K562 (cell line): ENCODE measurements around the gene TAF7L.

Experiments used
- ARID2 ChIP-seq: fragments of 450-650 bp; IDR thresholded peaks from 2 replicates; pipeline ENCODE4 v1.6.1; 2017; ENCODE audit warnings: antibody characterized with exemption, mild to moderate bottlenecking
- CTCF ChIP-seq, 3 experiments: IDR thresholded peaks in 2 of 3; conservative IDR thresholded peaks in 1 of 3; 2 replicates each; pipeline ENCODE4 v1.5.1; 2011 to 2012; ENCODE audit warnings: low read length in 3 of 3, mild to moderate bottlenecking in 3 of 3, control low read depth in 2 of 3, improper control_type of control experiment in 1 of 3, inconsistent platforms in 1 of 3, low read depth in 1 of 3, mixed read lengths in 1 of 3, moderate library complexity in 1 of 3; ENCODE audit not compliant: insufficient read depth in 2 of 3
- POLR2A ChIP-seq: fragments of 450-650 bp; conservative IDR thresholded peaks from 2 replicates; pipeline ENCODE4 v1.6.1; 2016
- ZBTB11 ChIP-seq, 3 experiments: fragments of 200-800 bp in 1 of 3; fragments of 250-450 bp in 1 of 3; fragments of 450-650 bp in 1 of 3; sonication (Bioruptor Pico) in 1 of 3; sonication (Bioruptor generic) in 1 of 3; formaldehyde crosslinking in 1 of 3; IDR thresholded peaks; 2 replicates each; pipeline versions ENCODE4 v1.6.1 to v1.8.0; 2016 to 2022; ENCODE audit warnings: mild to moderate bottlenecking in 2 of 3, missing genetic modification characterization in 2 of 3, missing compliant biosample characterization in 1 of 3, moderate library complexity in 1 of 3
- ZBTB33 ChIP-seq: sonication (generic); formaldehyde crosslinking; IDR thresholded peaks from 2 replicates; pipeline ENCODE4 v1.8.1; 2023; ENCODE audit warnings: mild to moderate bottlenecking, missing genetic modification reagents
- TF ChIP-seq, protein P1 (sequence below): sonication (generic); formaldehyde crosslinking; IDR thresholded peaks from 2 replicates; pipeline ENCODE4 v1.5.0; 2020; ENCODE audit warnings: missing genetic modification reagents

DNA sequence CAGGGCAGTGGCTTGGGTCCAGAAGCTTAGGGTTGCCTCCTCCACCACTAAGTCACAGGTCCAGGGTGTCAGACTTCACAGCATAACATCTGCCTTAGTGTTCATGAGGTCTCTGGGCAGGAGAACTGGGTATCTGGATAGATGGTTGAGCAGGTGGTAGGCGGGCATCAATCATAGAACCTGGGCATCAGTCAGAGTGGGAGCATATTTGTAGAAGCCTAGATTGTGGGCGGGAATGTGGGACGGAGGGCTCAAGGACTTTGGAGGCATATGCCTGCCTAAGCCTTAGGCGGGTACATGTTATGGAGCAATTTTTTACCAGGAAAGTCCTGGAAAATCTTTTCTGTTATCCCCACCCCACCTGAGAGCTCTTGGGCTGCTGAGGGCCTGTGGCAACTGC lies 28.5 kb downstream of the TAF7L start:
- TF ChIP-seq ARID2 (no peak), ZBTB33 (no peak), CTCF (IDR thresholded peaks at IDR 0.05 in 2 of 3, conservative IDR thresholded peaks at IDR 0.05 in 1 of 3; ENCODE audit: insufficient read depth in 2 of 3, low read depth in 1 of 3, low read length in 3 of 3) (no peak), ZBTB11 (CRISPR knock-in tag; IDR thresholded peaks at IDR 0.05) (no peak), POLR2A (no peak)
- TF ChIP-seq, protein P1, sequence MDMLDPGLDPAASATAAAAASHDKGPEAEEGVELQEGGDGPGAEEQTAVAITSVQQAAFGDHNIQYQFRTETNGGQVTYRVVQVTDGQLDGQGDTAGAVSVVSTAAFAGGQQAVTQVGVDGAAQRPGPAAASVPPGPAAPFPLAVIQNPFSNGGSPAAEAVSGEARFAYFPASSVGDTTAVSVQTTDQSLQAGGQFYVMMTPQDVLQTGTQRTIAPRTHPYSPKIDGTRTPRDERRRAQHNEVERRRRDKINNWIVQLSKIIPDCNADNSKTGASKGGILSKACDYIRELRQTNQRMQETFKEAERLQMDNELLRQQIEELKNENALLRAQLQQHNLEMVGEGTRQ (CRISPR knock-in tag) = no peak
